ENCODE measurements around the gene ABHD13.

ABHD13 gene

DNA sequence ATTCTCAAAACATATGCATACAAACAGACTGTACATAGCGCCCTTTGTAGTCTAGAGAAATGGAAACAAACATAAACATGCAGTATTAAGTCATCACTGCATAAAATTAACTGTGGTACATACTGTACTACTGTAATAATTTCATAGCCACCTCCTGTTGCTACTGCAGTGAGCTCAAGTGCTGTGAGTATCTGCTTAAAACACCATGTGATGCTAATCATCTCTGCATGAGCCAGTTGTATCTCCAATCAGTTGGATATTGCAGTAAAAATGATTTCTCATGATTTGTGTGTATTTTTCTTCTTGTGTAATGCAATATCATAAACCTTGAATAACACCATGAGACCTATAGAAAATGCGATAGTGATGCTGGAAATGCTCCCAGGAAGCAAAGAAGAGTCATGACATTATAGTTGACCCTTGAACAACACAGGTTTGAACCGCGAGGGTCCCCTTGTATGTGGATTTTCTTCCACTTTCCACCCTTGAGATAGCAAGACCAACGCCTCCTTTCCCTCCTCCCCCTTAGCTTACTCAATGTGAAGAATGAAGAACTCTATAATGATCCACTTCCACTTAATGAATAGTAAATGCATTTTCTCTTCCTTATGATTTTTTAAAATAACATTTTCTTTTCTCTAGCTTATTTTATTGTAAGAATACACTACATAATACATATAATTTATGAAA, 55.4 kb downstream of the ABHD13 start:
- TF ChIP-seq SIN3A (IDR thresholded peaks at IDR 0.05; ENCODE audit: borderline replicate concordance, insufficient read depth, low read length) (no peak), POLR2AphosphoS5 (IDR thresholded peaks at IDR 0.05; ENCODE audit: low read depth, low read length) (no peak), REST (IDR thresholded peaks at IDR 0.05; ENCODE audit: insufficient read depth in 1 of 2, low read depth in 2 of 2, low read length in 2 of 2) (no peak), FOXP2 (optimal IDR thresholded peaks at IDR 0.05; ENCODE audit: borderline replicate concordance, extremely low read depth, extremely low read length, insufficient read depth) (no peak), TAF1 (IDR thresholded peaks at IDR 0.05; ENCODE audit: borderline replicate concordance, insufficient read depth, low read length) (no peak)

DNA sequence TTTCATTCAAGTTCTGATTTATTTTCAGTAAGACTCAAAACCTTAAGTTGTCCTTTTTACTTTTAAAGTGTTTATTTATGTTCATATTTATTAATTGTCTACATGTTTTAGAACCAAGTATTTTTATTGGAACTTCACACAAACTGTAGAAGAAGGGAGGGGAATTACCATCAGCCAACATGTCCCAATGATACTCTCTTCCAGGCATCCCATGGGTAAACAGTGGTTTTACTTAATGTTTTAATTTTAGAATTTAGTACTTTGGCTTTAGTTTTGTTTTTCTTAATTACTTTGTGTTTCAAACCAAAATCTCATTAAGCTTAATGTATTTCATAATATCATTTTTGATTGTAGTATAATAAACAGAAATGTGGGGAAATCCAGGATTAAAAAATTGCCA, 56.5 kb downstream of the ABHD13 start:
- TF ChIP-seq REST (IDR thresholded peaks at IDR 0.05; ENCODE audit: insufficient read depth in 1 of 2, low read depth in 2 of 2, low read length in 2 of 2) (no peak), TAF1 (IDR thresholded peaks at IDR 0.05; ENCODE audit: borderline replicate concordance, insufficient read depth, low read length) (no peak), POLR2AphosphoS5 (IDR thresholded peaks at IDR 0.05; ENCODE audit: low read depth, low read length) (no peak)

GRCh38 chr13:108276060-108276459, 57.9 kb downstream of the ABHD13 start:
- TF ChIP-seq TAF1 (IDR thresholded peaks at IDR 0.05; ENCODE audit: borderline replicate concordance, insufficient read depth, low read length) (no peak), FOXP2 (optimal IDR thresholded peaks at IDR 0.05; ENCODE audit: borderline replicate concordance, extremely low read depth, extremely low read length, insufficient read depth) (no peak), SIN3A (IDR thresholded peaks at IDR 0.05; ENCODE audit: borderline replicate concordance, insufficient read depth, low read length) (no peak), REST (IDR thresholded peaks at IDR 0.05; ENCODE audit: insufficient read depth in 1 of 2, low read depth in 2 of 2, low read length in 2 of 2) (no peak), POLR2AphosphoS5 (IDR thresholded peaks at IDR 0.05; ENCODE audit: low read depth, low read length) (no peak)

- TF ChIP-seq POLR2AphosphoS5 (IDR thresholded peaks at IDR 0.05; ENCODE audit: low read depth, low read length) (no peak), FOXP2 (optimal IDR thresholded peaks at IDR 0.05; ENCODE audit: borderline replicate concordance, extremely low read depth, extremely low read length, insufficient read depth) (no peak), REST (IDR thresholded peaks at IDR 0.05; ENCODE audit: insufficient read depth in 1 of 2, low read depth in 2 of 2, low read length in 2 of 2) (no peak), SIN3A (IDR thresholded peaks at IDR 0.05; ENCODE audit: borderline replicate concordance, insufficient read depth, low read length) (no peak), TAF1 (IDR thresholded peaks at IDR 0.05; ENCODE audit: borderline replicate concordance, insufficient read depth, low read length) (no peak)
Observed at GRCh38 chr13:108278466-108278865, 60.3 kb downstream of the ABHD13 start.

DNA sequence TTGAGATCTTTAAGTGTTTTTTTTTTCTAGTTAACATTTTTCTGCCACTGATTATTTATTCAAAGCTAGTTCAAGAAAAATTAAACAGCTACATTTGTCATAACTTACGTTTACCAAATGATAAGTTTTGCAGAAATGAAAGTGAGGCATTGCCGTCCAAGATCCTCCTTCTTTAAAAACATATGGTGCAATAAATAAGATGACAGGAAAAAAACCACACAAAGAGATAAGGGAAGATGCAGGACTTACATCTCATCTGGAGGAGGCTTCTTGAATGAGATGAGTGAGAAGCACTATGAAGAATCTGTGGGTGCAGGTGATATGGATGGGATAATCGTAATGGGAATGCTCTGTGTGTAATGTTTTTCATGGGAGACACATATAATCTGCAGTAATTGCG, 63.7 kb downstream of the ABHD13 start:
- TF ChIP-seq SIN3A (IDR thresholded peaks at IDR 0.05; ENCODE audit: borderline replicate concordance, insufficient read depth, low read length) (no peak), REST (IDR thresholded peaks at IDR 0.05; ENCODE audit: insufficient read depth in 1 of 2, low read depth in 2 of 2, low read length in 2 of 2) (no peak), FOXP2 (optimal IDR thresholded peaks at IDR 0.05; ENCODE audit: borderline replicate concordance, extremely low read depth, extremely low read length, insufficient read depth) (no peak), POLR2AphosphoS5 (IDR thresholded peaks at IDR 0.05; ENCODE audit: low read depth, low read length) (no peak), TAF1 (IDR thresholded peaks at IDR 0.05; ENCODE audit: borderline replicate concordance, insufficient read depth, low read length) (no peak)
